HUES48 (cell line): ENCODE data around the gene IL1RAP.
"Not testable (repeated sequence)": the region's sequence is repeated elsewhere in the genome, so short reads cannot be mapped to it uniquely, and the experiment has no call there.

ENCODE experiments used
- H3K27ac ChIP-seq: one replicate; pipeline ENCODE4 v1.7.0; 2013; ENCODE audit warnings: low read depth, low read length, inconsistent platforms
- H3K27me3 ChIP-seq: 2 replicates; pipeline ENCODE4 v1.6.1; 2013; ENCODE audit warnings: mild to moderate bottlenecking, low read length; ENCODE audit not compliant: control insufficient read depth, insufficient read depth
- H3K36me3 ChIP-seq: 2 replicates; pipeline ENCODE4 v1.6.1; 2013; ENCODE audit warnings: low read length; ENCODE audit not compliant: control insufficient read depth, insufficient read depth
- H3K4me1 ChIP-seq: 2 replicates; pipeline ENCODE4 v1.6.1; 2013; ENCODE audit warnings: mild to moderate bottlenecking, low read length; ENCODE audit not compliant: control insufficient read depth, insufficient read depth
- H3K4me3 ChIP-seq: 2 replicates; pipeline ENCODE4 v1.5.1; 2013; ENCODE audit warnings: mild to moderate bottlenecking, low read depth, low read length
- H3K9ac ChIP-seq: 2 replicates; pipeline ENCODE4 v1.6.1; 2013; ENCODE audit warnings: mild to moderate bottlenecking, low read depth, low read length, moderate library complexity
- H3K9me3 ChIP-seq: 2 replicates; pipeline ENCODE4 v1.6.1; 2013; ENCODE audit warnings: low read length; ENCODE audit not compliant: control insufficient read depth, insufficient read depth

The IL1RAP gene

GRCh38 chr3:190655933-190656332 is 142.0 kb downstream of the IL1RAP start:
- H3K4me1 ChIP-seq, result no peaks in the 10 kb centered on the region
- no peak overlapping the region for H3K27ac ChIP-seq
- no peaks in the 10 kb centered on the region for H3K27me3 ChIP-seq
- H3K9me3 ChIP-seq, result no peaks in the 10 kb centered on the region; the same call in none of the 2 replicates
- no peak overlapping the region for H3K9ac ChIP-seq
- no peaks in the 10 kb centered on the region for H3K36me3 ChIP-seq
- no peak overlapping the region for H3K4me3 ChIP-seq

- H3K4me1 ChIP-seq, result no peaks in the 10 kb centered on the region
- H3K27me3 ChIP-seq, result no peaks in the 10 kb centered on the region
- no peak overlapping the region for H3K4me3 ChIP-seq
- H3K27ac ChIP-seq, result no peak overlapping the region
- H3K9me3 ChIP-seq, result no peaks in the 10 kb centered on the region; the same call in none of the 2 replicates
- H3K36me3 ChIP-seq, result no peaks in the 10 kb centered on the region
- no peak overlapping the region for H3K9ac ChIP-seq
Measured at GRCh38 chr3:190658106-190658505, 144.2 kb downstream of the IL1RAP start.

GRCh38 chr3:190666821-190667220 is 152.9 kb downstream of the IL1RAP start:
- Histone ChIP-seq H3K27me3 (no peaks in the 10 kb centered on the region), H3K4me3 (no peak overlapping the region), H3K27ac (no peak overlapping the region), H3K9me3 (no peaks in the 10 kb centered on the region), H3K9ac (no peak overlapping the region), H3K4me1 (no peaks in the 10 kb centered on the region), H3K36me3 (no peaks in the 10 kb centered on the region)

GRCh38 chr3:190671658-190672057 is 157.8 kb downstream of the IL1RAP start:
- H3K27ac ChIP-seq, result no peak overlapping the region
- H3K27me3 ChIP-seq, result no peaks in the 10 kb centered on the region
- no peaks in the 10 kb centered on the region for H3K36me3 ChIP-seq
- H3K4me3 ChIP-seq, result no peak overlapping the region
- no peaks in the 10 kb centered on the region for H3K9me3 ChIP-seq
- no peak overlapping the region for H3K9ac ChIP-seq
- 0 out of 2 replicates have a peak, but pooled peaks cover 4% of the 10 kb centered on the region for H3K4me1 ChIP-seq

- Histone ChIP-seq H3K36me3 (no peaks in the 10 kb centered on the region), H3K4me1 (0 out of 2 replicates have a peak, but pooled peaks cover 4% of the 10 kb centered on the region), H3K27me3 (no peaks in the 10 kb centered on the region), H3K4me3 (no peak overlapping the region), H3K27ac (no peak overlapping the region), H3K9me3 (no peaks in the 10 kb centered on the region), H3K9ac (no peak overlapping the region)
Measured at GRCh38 chr3:190673148-190673547, 159.3 kb downstream of the IL1RAP start.

GRCh38 chr3:190676481-190676880 is 162.6 kb downstream of the IL1RAP start:
- no peak overlapping the region for H3K4me3 ChIP-seq
- H3K9ac ChIP-seq, result no peak overlapping the region
- H3K9me3 ChIP-seq, result no peaks in the 10 kb centered on the region
- H3K4me1 ChIP-seq, result 0 out of 2 replicates have a peak, but pooled peaks cover 4% of the 10 kb centered on the region
- no peaks in the 10 kb centered on the region for H3K27me3 ChIP-seq
- no peaks in the 10 kb centered on the region for H3K36me3 ChIP-seq
- H3K27ac ChIP-seq, result no peak overlapping the region

- Histone ChIP-seq H3K27me3 (no peaks in the 10 kb centered on the region), H3K4me1 (0 out of 2 replicates have a peak, but pooled peaks cover 4% of the 10 kb centered on the region), H3K9me3 (no peaks in the 10 kb centered on the region), H3K4me3 (no peak overlapping the region), H3K9ac (no peak overlapping the region), H3K36me3 (no peaks in the 10 kb centered on the region), H3K27ac (no peak overlapping the region)
Measured at GRCh38 chr3:190677001-190677400, 163.1 kb downstream of the IL1RAP start.

GRCh38 chr3:190677868-190678267 is 164.0 kb downstream of the IL1RAP start:
- H3K4me1 ChIP-seq, H3K4me3 ChIP-seq, H3K36me3 ChIP-seq, H3K27ac ChIP-seq, H3K27me3 ChIP-seq, H3K9me3 ChIP-seq, H3K9ac ChIP-seq: not testable (repeated sequence)

GRCh38 chr3:190680691-190681090 is 166.8 kb downstream of the IL1RAP start:
- Histone ChIP-seq H3K27ac (no peak overlapping the region), H3K27me3 (no peaks in the 10 kb centered on the region), H3K9ac (no peak overlapping the region), H3K36me3 (no peaks in the 10 kb centered on the region), H3K4me1 (no peaks in the 10 kb centered on the region), H3K9me3 (no peaks in the 10 kb centered on the region), H3K4me3 (no peak overlapping the region)

- Histone ChIP-seq H3K9me3 (no peaks in the 10 kb centered on the region), H3K4me3 (no peak overlapping the region), H3K27ac (no peak overlapping the region), H3K9ac (no peak overlapping the region), H3K27me3 (no peaks in the 10 kb centered on the region), H3K4me1 (no peaks in the 10 kb centered on the region), H3K36me3 (no peaks in the 10 kb centered on the region)
Measured at GRCh38 chr3:190684776-190685175, 170.9 kb downstream of the IL1RAP start.

- H3K4me1 ChIP-seq, result no peaks in the 10 kb centered on the region
- H3K27me3 ChIP-seq, result no peaks in the 10 kb centered on the region
- no peaks in the 10 kb centered on the region for H3K36me3 ChIP-seq
- H3K4me3 ChIP-seq, result no peak overlapping the region
- no peaks in the 10 kb centered on the region for H3K9me3 ChIP-seq
- no peak overlapping the region for H3K27ac ChIP-seq
- no peak overlapping the region for H3K9ac ChIP-seq
Measured at GRCh38 chr3:190686011-190686410, 172.1 kb downstream of the IL1RAP start.

- no peak overlapping the region for H3K4me3 ChIP-seq
- no peak overlapping the region for H3K27ac ChIP-seq
- no peaks in the 10 kb centered on the region for H3K9me3 ChIP-seq
- no peak overlapping the region for H3K9ac ChIP-seq
- no peaks in the 10 kb centered on the region for H3K27me3 ChIP-seq
- no peaks in the 10 kb centered on the region for H3K4me1 ChIP-seq
- no peaks in the 10 kb centered on the region for H3K36me3 ChIP-seq
Measured at GRCh38 chr3:190690246-190690645, 176.4 kb downstream of the IL1RAP start.
